ENCODE results near the gene MYO9A.
"Not testable (repeated sequence)": the region's sequence is repeated elsewhere in the genome, so short reads cannot be mapped to it uniquely, and the experiment has no call there.

MYO9A gene

GRCh38 chr15:72034351-72034750 is 83.6 kb downstream of the MYO9A start:
- DNase-seq: no peak

- no peak for DNase-seq
Measured at GRCh38 chr15:72033711-72034110, 84.2 kb downstream of the MYO9A start.

GRCh38 chr15:72033285-72033684 is 84.7 kb downstream of the MYO9A start:
- no peak for DNase-seq

GRCh38 chr15:72021604-72022003 is 96.3 kb downstream of the MYO9A start:
- no peak for DNase-seq

GRCh38 chr15:72020799-72021198 is 97.2 kb downstream of the MYO9A start:
- no peak for DNase-seq

- DNase-seq: not testable (repeated sequence)
Measured at GRCh38 chr15:72014555-72014954, 103.4 kb downstream of the MYO9A start.

- DNase-seq: no peak
Measured at GRCh38 chr15:72013703-72014102, 104.2 kb downstream of the MYO9A start.

- DNase-seq: no peak
Measured at GRCh38 chr15:72011302-72011942, 106.5 kb downstream of the MYO9A start.

GRCh38 chr15:72009222-72009621 is 108.7 kb downstream of the MYO9A start:
- no peak for DNase-seq

- DNase-seq: no peak
Measured at GRCh38 chr15:72006382-72006781, 111.6 kb downstream of the MYO9A start.

- no peak for DNase-seq
Measured at GRCh38 chr15:72005483-72005882, 112.5 kb downstream of the MYO9A start.

GRCh38 chr15:71999807-72000206 is 118.1 kb downstream of the MYO9A start:
- no peak for DNase-seq

GRCh38 chr15:71998717-71999116 is 119.2 kb downstream of the MYO9A start:
- not testable (repeated sequence) for DNase-seq

- no peak for DNase-seq
Measured at GRCh38 chr15:71997691-71998090, 120.3 kb downstream of the MYO9A start.

- DNase-seq: no peak
Measured at GRCh38 chr15:71975816-71976150, 142.2 kb downstream of the MYO9A start.

GRCh38 chr15:71974211-71974610 is 143.7 kb downstream of the MYO9A start:
- DNase-seq: no peak

GRCh38 chr15:71973366-71973765 is 144.6 kb downstream of the MYO9A start:
- no peak for DNase-seq

GRCh38 chr15:71971905-71972304 is 146.0 kb downstream of the MYO9A start:
- DNase-seq: no peak

- DNase-seq: no peak
Measured at GRCh38 chr15:71970435-71970834, 147.5 kb downstream of the MYO9A start.

GRCh38 chr15:71962537-71962936 is 155.4 kb downstream of the MYO9A start:
- no peak for DNase-seq

- DNase-seq: no peak
Measured at GRCh38 chr15:71957026-71957425, 160.9 kb downstream of the MYO9A start.

GRCh38 chr15:71951134-71951533 is 166.8 kb downstream of the MYO9A start:
- DNase-seq: no peak

GRCh38 chr15:71945012-71945411 is 172.9 kb downstream of the MYO9A start:
- DNase-seq: no peak

GRCh38 chr15:71943806-71944205 is 174.1 kb downstream of the MYO9A start:
- DNase-seq: no peak

- DNase-seq: no peak
Measured at GRCh38 chr15:71939981-71940588, 177.9 kb downstream of the MYO9A start.

All from DMS 273 treated with DMSO at 0.1 percent for 48 hours (cell line).